ENCODE results near the gene SYTL5. TPM values are rescaled to one million over a fixed set of nuclear protein-coding genes. Genes with fewer than 3 reads are reported as not detected.

SYTL5 gene
- total and polyA plus RNA-seq, 10 donors, result 0.15 TPM; not detected in 9

GRCh38 chrX:38129366-38129765 lies 123.0 kb downstream of the SYTL5 start:
- no peak for DNase-seq
- Histone ChIP-seq H3K36me3 (no peaks in the 10 kb centered on the region), H3K9me3 (no peaks in the 10 kb centered on the region), H3K27me3 (replicated peaks in 1 of 7) (peaks cover 0 to 6% (median 0%) of the 10 kb centered on the region in 7 donors), H3K4me3 (no peak overlapping the region), H3K4me1 (no peaks in the 10 kb centered on the region), H3K27ac (no peak overlapping the region)
- intact Hi-C loops (cut with DNase I; ENCODE audit: low total_unique reads), result no loop called here
- TF ChIP-seq POLR2A (IDR thresholded peaks at IDR 0.05) (no peak), POLR2AphosphoS5 (IDR thresholded peaks at IDR 0.05) (no peak), CTCF (IDR thresholded peaks at IDR 0.05 in 8 of 11, conservative IDR thresholded peaks at IDR 0.05 in 3 of 11) (no peak)

GRCh38 chrX:38138157-38138891 lies 132.0 kb downstream of the SYTL5 start:
- no peak for DNase-seq
- Histone ChIP-seq H3K4me1 (no peaks in the 10 kb centered on the region), H3K27me3 (replicated peaks in 1 of 7) (peaks cover 0 to 24% (median 0%) of the 10 kb centered on the region in 7 donors), H3K36me3 (no peaks in the 10 kb centered on the region), H3K9me3 (no peaks in the 10 kb centered on the region), H3K27ac (no peak overlapping the region), H3K4me3 (no peak overlapping the region)
- WGBS, 5 donors, result 2 to 75% (median 63%) methylated on average over 2 of the region's 2 CpGs
- intact Hi-C loops (cut with DNase I; ENCODE audit: low total_unique reads), result no loop called here
- TF ChIP-seq CTCF (IDR thresholded peaks at IDR 0.05 in 8 of 11, conservative IDR thresholded peaks at IDR 0.05 in 3 of 11), result no peak
- TF ChIP-seq POLR2A (IDR thresholded peaks at IDR 0.05), result no peak
- TF ChIP-seq POLR2AphosphoS5 (IDR thresholded peaks at IDR 0.05), result no peak

GRCh38 chrX:38138900-38139299 lies 132.5 kb downstream of the SYTL5 start:
- no peak for TF ChIP-seq POLR2AphosphoS5 (IDR thresholded peaks at IDR 0.05)
- no peak for TF ChIP-seq POLR2A (IDR thresholded peaks at IDR 0.05)
- no peak for TF ChIP-seq CTCF (IDR thresholded peaks at IDR 0.05 in 8 of 11, conservative IDR thresholded peaks at IDR 0.05 in 3 of 11)
- Histone ChIP-seq H3K9me3 (no peaks in the 10 kb centered on the region), H3K27me3 (replicated peaks in 1 of 7) (peaks cover 0 to 23% (median 0%) of the 10 kb centered on the region in 7 donors), H3K27ac (no peak overlapping the region), H3K36me3 (no peaks in the 10 kb centered on the region), H3K4me1 (no peaks in the 10 kb centered on the region), H3K4me3 (no peak overlapping the region)
- no peak for DNase-seq
- intact Hi-C loops (cut with DNase I; ENCODE audit: low total_unique reads), result no loop called here
- 82 to 94% (median 89%) methylated on average over 2 of the region's 2 CpGs for WGBS, 5 donors

GRCh38 chrX:38142610-38143009 lies 136.3 kb downstream of the SYTL5 start:
- Histone ChIP-seq H3K27ac (no peak overlapping the region), H3K9me3 (no peaks in the 10 kb centered on the region), H3K4me1 (no peaks in the 10 kb centered on the region), H3K27me3 (replicated peaks in 1 of 7) (peaks cover 0 to 21% (median 0%) of the 10 kb centered on the region in 7 donors), H3K36me3 (no peaks in the 10 kb centered on the region), H3K4me3 (no peak overlapping the region)
- intact Hi-C loops (cut with DNase I; ENCODE audit: low total_unique reads), result no loop called here
- DNase-seq, result no peak
- TF ChIP-seq POLR2A (IDR thresholded peaks at IDR 0.05) (no peak), POLR2AphosphoS5 (IDR thresholded peaks at IDR 0.05) (no peak), CTCF (IDR thresholded peaks at IDR 0.05 in 8 of 11, conservative IDR thresholded peaks at IDR 0.05 in 3 of 11) (no peak)
- 56 to 79% (median 73%) methylated on average over 1 of the region's 1 CpG for WGBS, 5 donors
